Dermis microvascular lymphatic vessel endothelial cell (primary cell): ENCODE data around the gene DNAH6. TPM values are rescaled to one million over a fixed set of nuclear protein-coding genes. Genes with fewer than 3 reads are reported as not detected.
"Not testable (repeated sequence)": the region's sequence is repeated elsewhere in the genome, so short reads cannot be mapped to it uniquely, and the experiment has no call there.

ENCODE experiments used
- DNase-seq, 2 donors: peaks; one replicate each; pipeline versions ENCODE4 v3.0.0 to v3.0.0-alpha.2; 2010; ENCODE audit warnings: low read depth in 2 of 2
- total RNA-seq: library from RNA; depleted of rRNA; stranded (reverse); fragments of >200 nt; gene quantifications from 2 replicates; pipeline ENCODE4 v1.2.1, GENCODE V29; 2014

DNAH6 gene
- under 0.01 TPM in 2 replicates for total RNA-seq

DNA sequence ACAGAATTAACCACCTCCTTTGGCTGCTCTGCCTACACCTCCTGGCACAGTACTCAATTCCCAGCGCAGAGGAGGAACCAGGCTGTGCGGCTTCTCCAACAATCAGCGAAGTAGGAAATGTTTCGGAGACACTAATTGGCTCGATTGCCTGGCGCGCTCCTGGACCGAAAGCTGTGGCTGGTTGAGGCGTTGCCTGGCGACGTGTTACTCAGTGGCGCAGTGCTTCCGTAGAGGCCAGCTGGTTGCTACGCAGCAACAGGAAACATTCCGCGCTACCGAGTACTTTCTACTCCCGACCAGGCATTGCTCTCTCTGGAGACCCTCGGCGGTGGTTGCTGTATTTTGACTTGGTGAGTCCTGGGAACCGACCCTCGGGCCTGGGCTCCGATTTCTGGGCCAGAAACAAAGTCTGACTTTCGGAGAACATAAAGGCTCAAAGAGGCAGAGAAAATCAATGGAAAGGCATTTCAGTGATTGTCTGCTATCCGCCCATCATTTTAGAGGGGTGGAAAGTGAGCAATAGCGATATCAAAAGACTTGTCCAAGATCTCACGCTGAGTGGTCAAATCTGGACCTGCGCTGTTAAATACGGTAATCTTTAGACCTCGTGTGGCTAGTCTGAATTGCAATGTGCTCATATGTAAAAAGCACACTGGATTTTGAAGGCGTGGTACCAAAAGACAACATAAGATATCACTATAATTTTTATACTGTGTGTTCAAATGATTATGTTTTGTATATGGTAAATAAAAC, at the start of gene DNAH6:
Gene DNAH6 (plus strand): TSS at position 265 of the 753 bp plus-strand sequence. CDS start 1,329 bp downstream, outside the sequence.
- DNase-seq, result peak; percentile 90 to 91

GRCh38 chr2:84467389-84467788, 48.9 kb upstream of the DNAH6 start:
- no peak for DNase-seq

GRCh38 chr2:84472423-84472822, 43.9 kb upstream of the DNAH6 start:
- not testable (repeated sequence) for DNase-seq

- DNase-seq, result no peak
Measured at GRCh38 chr2:84472856-84473565, 43.3 kb upstream of the DNAH6 start.

DNA sequence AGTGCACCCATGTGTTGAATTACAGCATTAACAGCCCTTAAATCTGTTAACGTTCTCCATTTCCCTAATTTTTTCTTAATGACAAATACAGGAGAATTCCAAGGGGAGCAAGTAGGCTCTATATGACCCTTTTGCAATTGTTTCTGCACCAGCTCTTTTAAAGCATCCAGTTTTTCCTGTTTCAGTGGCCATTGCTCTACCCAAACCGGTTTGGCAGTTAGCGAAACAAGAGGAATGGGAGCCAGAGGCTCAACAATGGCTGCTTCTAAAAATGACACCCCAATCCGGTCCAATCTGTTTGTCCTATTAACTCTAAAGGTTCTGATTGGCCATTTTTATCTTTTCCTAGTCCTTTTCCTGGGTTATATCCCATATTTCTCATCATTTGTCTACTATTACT, 42.1 kb upstream of the DNAH6 start:
- DNase-seq, result no peak

DNA sequence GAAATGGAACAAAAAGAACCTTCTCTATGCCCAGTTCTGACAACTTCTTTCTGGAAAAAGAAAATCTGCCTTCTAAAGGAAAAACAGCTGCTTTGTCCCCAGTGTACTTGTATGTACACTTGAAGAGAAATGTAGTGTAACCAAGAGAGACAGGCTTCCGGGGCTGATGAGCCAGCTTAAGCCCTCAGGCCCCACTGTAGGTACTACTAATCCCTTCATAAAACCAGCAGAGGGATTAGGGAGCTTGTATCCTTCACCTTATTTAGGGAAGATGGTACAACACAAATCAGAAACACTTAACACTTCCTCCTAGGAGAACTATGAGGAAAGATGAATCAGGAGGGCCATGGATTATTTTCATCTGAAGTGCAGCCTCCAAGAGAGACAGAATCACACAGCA, 38.4 kb upstream of the DNAH6 start:
- no peak for DNase-seq

DNA sequence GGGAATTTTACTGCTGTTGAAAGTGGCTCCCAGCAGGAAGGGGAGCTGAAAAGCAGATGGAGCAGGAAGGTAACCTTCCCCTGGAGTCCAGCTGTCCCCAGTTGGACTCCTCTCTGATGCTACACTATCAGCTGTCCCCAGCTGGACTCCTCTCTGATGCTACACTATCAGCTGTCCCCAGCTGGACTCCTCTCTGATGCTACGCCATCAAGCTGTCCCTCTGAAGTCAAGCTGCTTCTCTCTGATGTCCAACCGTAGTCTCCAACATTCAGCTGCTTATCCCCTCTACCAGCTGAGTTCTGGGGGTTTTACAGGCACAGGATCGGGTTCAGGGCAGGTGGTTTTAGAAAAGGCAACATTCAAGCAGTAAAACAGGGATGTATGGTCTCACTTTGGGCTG, 37.4 kb upstream of the DNAH6 start:
- no peak for DNase-seq

- DNase-seq, result peak in 1 of 2 donors; percentile 5
Measured at GRCh38 chr2:84481702-84482101, 34.6 kb upstream of the DNAH6 start.

- no peak for DNase-seq
Measured at GRCh38 chr2:84482603-84483002, 33.7 kb upstream of the DNAH6 start.

GRCh38 chr2:84483320-84483719, 33.0 kb upstream of the DNAH6 start:
- DNase-seq, result no peak

GRCh38 chr2:84486441-84487115, 29.7 kb upstream of the DNAH6 start:
- DNase-seq, result no peak

- DNase-seq, result no peak
Measured at GRCh38 chr2:84487298-84487996, 28.9 kb upstream of the DNAH6 start.

GRCh38 chr2:84491256-84491655, 25.0 kb upstream of the DNAH6 start:
- no peak for DNase-seq

DNA sequence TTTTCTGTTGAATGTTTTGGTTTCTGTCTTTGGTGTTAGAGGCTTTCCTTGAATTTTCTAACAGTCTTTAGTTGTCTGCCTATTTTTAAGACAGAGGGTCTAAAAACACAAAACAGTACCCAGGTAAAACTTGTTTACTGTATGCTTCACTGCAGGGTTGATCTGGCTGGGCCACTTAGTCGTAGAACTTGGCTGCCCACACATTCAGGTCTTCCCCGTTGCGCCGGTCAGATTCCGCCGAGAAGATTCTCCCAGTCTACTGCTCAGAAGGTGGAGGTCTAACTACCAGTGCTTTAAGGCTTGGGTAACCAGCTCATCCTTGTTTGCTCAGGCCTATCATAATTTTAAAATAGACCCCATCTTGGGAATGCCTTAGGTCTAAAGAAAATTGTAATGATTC, 24.6 kb upstream of the DNAH6 start:
- DNase-seq, result no peak

- DNase-seq, result no peak
Measured at GRCh38 chr2:84492571-84492970, 23.7 kb upstream of the DNAH6 start.

GRCh38 chr2:84493514-84493913, 22.8 kb upstream of the DNAH6 start:
- DNase-seq, result peak in 1 of 2 donors; percentile 70

- DNase-seq, result peak; percentile 52 to 83
Measured at GRCh38 chr2:84494070-84494469, 22.2 kb upstream of the DNAH6 start.

GRCh38 chr2:84495539-84496146, 20.7 kb upstream of the DNAH6 start:
- peak; percentile 47 to 75 for DNase-seq

DNA sequence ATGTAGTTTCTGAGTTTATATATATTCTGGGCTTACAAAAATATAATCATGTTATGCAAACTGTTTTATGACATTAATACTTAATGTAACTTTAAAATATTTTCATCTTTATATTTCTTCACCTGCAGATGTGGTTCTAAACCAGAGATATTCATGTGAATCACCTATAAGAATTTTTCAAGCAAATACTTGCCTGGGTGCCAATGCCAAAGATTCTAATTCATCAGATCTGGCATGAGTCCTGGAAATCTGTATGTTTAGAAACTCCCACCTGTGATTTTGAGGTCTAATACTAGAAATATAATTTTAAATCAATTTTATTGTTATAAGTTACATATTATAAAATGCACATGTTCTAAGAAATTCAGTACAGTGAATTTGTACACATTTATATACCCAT, 19.9 kb upstream of the DNAH6 start:
- DNase-seq, result no peak

DNA sequence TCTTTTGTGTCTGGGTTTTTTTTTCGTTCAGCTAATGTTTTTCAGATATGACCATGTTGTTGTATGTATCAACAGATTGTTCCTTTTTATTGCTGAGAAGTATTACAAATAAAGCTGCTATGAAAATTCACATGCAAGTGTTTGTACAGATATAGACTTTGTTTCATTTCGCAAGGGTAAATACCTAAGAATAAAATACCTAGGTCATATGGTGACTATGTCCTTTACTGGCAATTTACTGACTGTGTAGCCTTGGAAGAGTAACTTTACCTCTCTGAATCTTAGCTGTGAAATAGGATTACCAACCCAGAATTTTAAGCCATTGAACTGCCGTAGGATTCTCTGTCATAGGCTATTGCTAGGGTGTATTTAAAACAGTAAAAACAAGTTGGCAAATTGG, 19.0 kb upstream of the DNAH6 start:
- no peak for DNase-seq

DNA sequence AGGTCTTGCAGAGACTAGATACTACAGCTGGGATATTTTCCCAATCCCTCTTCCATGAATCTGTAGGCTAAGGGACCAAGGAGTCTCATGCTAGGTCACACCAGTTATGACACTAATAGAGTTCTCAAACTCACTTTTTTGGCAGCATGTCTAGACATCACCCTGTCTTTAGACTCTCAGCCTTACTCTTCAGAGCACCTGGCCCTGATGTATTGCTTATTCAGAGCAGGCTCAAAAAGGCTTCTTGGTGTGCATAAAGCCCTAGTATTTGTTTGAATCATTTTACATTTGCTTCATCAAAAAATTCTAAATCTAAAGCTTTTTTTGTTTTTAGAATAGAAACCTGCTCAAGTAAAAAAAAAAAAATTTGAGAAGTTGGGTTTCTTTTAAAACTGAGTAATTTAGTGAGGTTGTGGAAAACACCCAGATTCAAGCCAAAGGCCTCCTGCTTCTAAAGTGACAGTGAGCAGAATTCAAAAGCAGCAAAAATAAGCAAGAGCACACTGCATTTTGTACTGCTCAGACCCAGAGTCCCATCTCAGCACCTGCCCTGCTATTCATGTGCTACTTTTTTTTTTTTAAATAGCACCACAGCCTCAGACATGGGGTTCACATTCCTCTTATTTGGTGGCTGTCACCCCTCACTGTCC, 18.0 kb upstream of the DNAH6 start:
- DNase-seq, result no peak
